Heart left ventricle (tissue), 13 donors: ENCODE measurements around the gene SPOCK1.

Source experiments
- POLR2A ChIP-seq, 2 donors: fragments of 450-650 bp; IDR thresholded peaks; one replicate each; pipeline ENCODE4 v1.6.1; 2017; ENCODE audit warnings: antibody characterized with exemption in 2 of 2, mild to moderate bottlenecking in 2 of 2, moderate library complexity in 2 of 2
- TF ChIP-seq, protein P1 (sequence below), 12 donors: fragments of 200-600 bp; sonication (generic) in 4 of 12; IDR thresholded peaks; one replicate each; pipeline versions ENCODE4 v1.5.0 to v1.8.0; 2018 to 2022; ENCODE audit warnings: antibody characterized with exemption in 12 of 12, mild to moderate bottlenecking in 5 of 12
- donor health status: ischemic (EF 13 %, LVEDD 7.1; RV severe dilation, severe dysfunction).
- donor health status: DM: no; HTN: yes; CAD: no.
- donor health status: DM: no; HTN: no; CAD: no.
- donor health status: ischemic (EF 25% LVEDD 6.9; RV normal size, moderate dysfunction).
- donor health status: ischemic (EF 25% LVEDD 5.7; RV mildly dilated, moderate dysfunction).
- donor health status: ischemic (EF 35%, LVEDD 5.7; RV mildly dilated, moderate dysfunction).
- donor health status: nonischemic (EF 11% LVEDD 7.7; RV severe dilation, severe dysfunction).
- donor health status: DM: yes; HTN: yes; CAD: no.
- donor health status: PGD.
- donor health status: ischemic (EF 29% LVEDD 5.4; RV normal size, mild dysfunction).
- donor health status: nonischemic (EF 23%, LVEDD 6.1; RV moderate dilation, normal function).

- TF ChIP-seq, protein P1, sequence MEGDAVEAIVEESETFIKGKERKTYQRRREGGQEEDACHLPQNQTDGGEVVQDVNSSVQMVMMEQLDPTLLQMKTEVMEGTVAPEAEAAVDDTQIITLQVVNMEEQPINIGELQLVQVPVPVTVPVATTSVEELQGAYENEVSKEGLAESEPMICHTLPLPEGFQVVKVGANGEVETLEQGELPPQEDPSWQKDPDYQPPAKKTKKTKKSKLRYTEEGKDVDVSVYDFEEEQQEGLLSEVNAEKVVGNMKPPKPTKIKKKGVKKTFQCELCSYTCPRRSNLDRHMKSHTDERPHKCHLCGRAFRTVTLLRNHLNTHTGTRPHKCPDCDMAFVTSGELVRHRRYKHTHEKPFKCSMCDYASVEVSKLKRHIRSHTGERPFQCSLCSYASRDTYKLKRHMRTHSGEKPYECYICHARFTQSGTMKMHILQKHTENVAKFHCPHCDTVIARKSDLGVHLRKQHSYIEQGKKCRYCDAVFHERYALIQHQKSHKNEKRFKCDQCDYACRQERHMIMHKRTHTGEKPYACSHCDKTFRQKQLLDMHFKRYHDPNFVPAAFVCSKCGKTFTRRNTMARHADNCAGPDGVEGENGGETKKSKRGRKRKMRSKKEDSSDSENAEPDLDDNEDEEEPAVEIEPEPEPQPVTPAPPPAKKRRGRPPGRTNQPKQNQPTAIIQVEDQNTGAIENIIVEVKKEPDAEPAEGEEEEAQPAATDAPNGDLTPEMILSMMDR (IDR thresholded peaks at IDR 0.05), result no peak
- no peak for TF ChIP-seq POLR2A (IDR thresholded peaks at IDR 0.05)
Observed at GRCh38 chr5:137129886-137130680, 369.0 kb downstream of the SPOCK1 start.
